Liver (tissue), 9 donors: ENCODE measurements around the gene FIGNL1. TPM values are rescaled to one million over a fixed set of nuclear protein-coding genes. Genes with fewer than 3 reads are reported as not detected.

Source experiments
- DNase-seq: peaks from one replicate; pipeline ENCODE4 v3.0.0-alpha.2; 2017; ENCODE audit warnings: low spot score
- H3K27ac ChIP-seq, 2 donors: one replicate each; pipeline ENCODE4 v1.7.0; 2013; ENCODE audit warnings: inconsistent platforms in 2 of 2, low read length in 2 of 2, control low read depth in 1 of 2, low read depth in 1 of 2, mild to moderate bottlenecking in 1 of 2
- H3K27me3 ChIP-seq, 4 donors: one replicate each; pipeline versions ENCODE4 v1.6.1 to v1.7.0; 2013; ENCODE audit warnings: low read length in 3 of 4, inconsistent platforms in 1 of 4, mild to moderate bottlenecking in 1 of 4, moderate library complexity in 1 of 4; ENCODE audit not compliant: control insufficient read depth in 4 of 4, insufficient read depth in 4 of 4
- H3K36me3 ChIP-seq, 4 donors: one replicate each; pipeline versions ENCODE4 v1.6.1 to v1.7.0; 2013; ENCODE audit warnings: low read length in 3 of 4, mild to moderate bottlenecking in 3 of 4, low read depth in 1 of 4, moderate library complexity in 1 of 4; ENCODE audit not compliant: control insufficient read depth in 4 of 4, insufficient read depth in 3 of 4
- H3K4me1 ChIP-seq, 4 donors: one replicate each; pipeline versions ENCODE4 v1.6.1 to v1.7.0; 2013; ENCODE audit warnings: low read length in 3 of 4, mild to moderate bottlenecking in 3 of 4, moderate library complexity in 1 of 4; ENCODE audit not compliant: control insufficient read depth in 4 of 4, insufficient read depth in 4 of 4
- H3K4me3 ChIP-seq, 3 donors: one replicate each; pipeline versions ENCODE4 v1.6.1 to v1.7.0; 2013; ENCODE audit warnings: low read length in 3 of 3, control low read depth in 1 of 3, low read depth in 1 of 3, mild to moderate bottlenecking in 1 of 3
- H3K9ac ChIP-seq, 2 donors: one replicate each; pipeline ENCODE4 v1.7.0; 2013; ENCODE audit warnings: low read length in 2 of 2, mild to moderate bottlenecking in 2 of 2, moderate library complexity in 2 of 2, control low read depth in 1 of 2, low read depth in 1 of 2
- H3K9me3 ChIP-seq, 4 donors: one replicate each; pipeline versions ENCODE4 v1.6.1 to v1.7.0; 2013; ENCODE audit warnings: low read length in 3 of 4; ENCODE audit not compliant: control insufficient read depth in 4 of 4
- EGR1 ChIP-seq, 2 donors: IDR thresholded peaks; 2 replicates each; pipeline ENCODE4 v1.6.1; 2016 to 2018; ENCODE audit warnings: antibody characterized with exemption in 2 of 2, low read depth in 2 of 2
- FOXA1 ChIP-seq: IDR thresholded peaks from 2 replicates; pipeline ENCODE4 v1.6.1; 2016; ENCODE audit warnings: antibody characterized with exemption
- FOXA2 ChIP-seq: IDR thresholded peaks from 2 replicates; pipeline ENCODE4 v1.6.1; 2016; ENCODE audit warnings: antibody characterized with exemption
- GABPA ChIP-seq, 2 donors: IDR thresholded peaks in 1 of 2; conservative IDR thresholded peaks in 1 of 2; 2 replicates each; pipeline ENCODE4 v1.6.1; 2016; ENCODE audit warnings: antibody characterized with exemption in 2 of 2, mild to moderate bottlenecking in 1 of 2, moderate library complexity in 1 of 2
- HNF4A ChIP-seq, 2 donors: conservative IDR thresholded peaks; 2 replicates each; pipeline ENCODE4 v1.6.1; 2016; ENCODE audit warnings: antibody characterized with exemption in 2 of 2, mild to moderate bottlenecking in 2 of 2
- HNF4G ChIP-seq: IDR thresholded peaks from 2 replicates; pipeline ENCODE4 v1.6.1; 2016; ENCODE audit warnings: antibody characterized with exemption
- JUND ChIP-seq, 2 donors: IDR thresholded peaks; 2 replicates each; pipeline ENCODE4 v1.6.1; 2016; ENCODE audit warnings: antibody characterized with exemption in 2 of 2
- NR2F2 ChIP-seq: IDR thresholded peaks from 2 replicates; pipeline ENCODE4 v1.6.1; 2016; ENCODE audit warnings: antibody characterized with exemption
- RAD21 ChIP-seq, 2 donors: IDR thresholded peaks; 2 replicates each; pipeline ENCODE4 v1.6.1; 2016; ENCODE audit warnings: antibody characterized with exemption in 2 of 2, mild to moderate bottlenecking in 2 of 2
- RXRA ChIP-seq, 2 donors: IDR thresholded peaks; 2 replicates each; pipeline ENCODE4 v1.6.1; 2017 to 2018; ENCODE audit warnings: antibody characterized with exemption in 2 of 2, mild to moderate bottlenecking in 1 of 2
- SP1 ChIP-seq: IDR thresholded peaks from 2 replicates; pipeline ENCODE4 v1.6.1; 2018; ENCODE audit warnings: antibody characterized with exemption, mild to moderate bottlenecking
- TAF1 ChIP-seq: conservative IDR thresholded peaks from 2 replicates; pipeline ENCODE4 v1.6.1; 2016; ENCODE audit warnings: antibody characterized with exemption, mild to moderate bottlenecking
- YY1 ChIP-seq: IDR thresholded peaks from 2 replicates; pipeline ENCODE4 v1.6.1; 2016; ENCODE audit warnings: antibody characterized with exemption, mild to moderate bottlenecking
- WGBS: extraction: QIAGEN DNeasy Blood & Tissue Kit; methylation state at CpG from one replicate; pipeline ENCODE4 v1.1.7; 2013; 5-methylcytosine and 5-hydroxymethylcytosine counted together
- polyA plus RNA-seq, 2 donors: library from polyadenylated mRNA; stranded (reverse) in 1 of 2; unstranded in 1 of 2; fragments of 200-250 nt in 1 of 2; fragments of >200 nt in 1 of 2; fragmentation: Nextera tagmentation in 1 of 2; extraction: Ambion mirVana in 1 of 2; gene quantifications; one replicate each; pipeline versions ENCODE4 v1.2.1 to v1.2.3, GENCODE V29; 2013 to 2015
- total RNA-seq, 2 donors: library from RNA; depleted of rRNA; stranded (reverse); fragments of >200 nt; gene quantifications; one replicate each; pipeline ENCODE4 v1.2.3, GENCODE V29; 2014
- TF ChIP-seq, protein P1 (sequence below): IDR thresholded peaks from 2 replicates; pipeline ENCODE4 v1.6.1; 2016; ENCODE audit warnings: antibody characterized with exemption
- TF ChIP-seq, protein P2 (sequence below): fragments of 150-350 bp; IDR thresholded peaks from 2 replicates; pipeline ENCODE4 v1.5.1; 2017; ENCODE audit warnings: improper control_type of control experiment, low read depth, low read length; ENCODE audit not compliant: missing input control
- TF ChIP-seq, protein P3 (sequence below): IDR thresholded peaks from 2 replicates; pipeline ENCODE4 v1.6.1; 2016; ENCODE audit warnings: antibody characterized with exemption
- TF ChIP-seq, protein P4 (sequence below): IDR thresholded peaks from 2 replicates; pipeline ENCODE4 v1.6.1; 2016; ENCODE audit warnings: antibody characterized with exemption
- TF ChIP-seq, protein P5 (sequence below): IDR thresholded peaks from 2 replicates; pipeline ENCODE4 v1.6.1; 2016; ENCODE audit warnings: antibody characterized with exemption, mild to moderate bottlenecking
- donor health status: healthy.
- donor health status: healthy.
- donor health status: healthy.
- donor health status: healthy.
- donor health status: healthy.

The FIGNL1 gene
- total and polyA plus RNA-seq, 4 donors: 1.2 to 13.2 (median 3.3) TPM

DNA sequence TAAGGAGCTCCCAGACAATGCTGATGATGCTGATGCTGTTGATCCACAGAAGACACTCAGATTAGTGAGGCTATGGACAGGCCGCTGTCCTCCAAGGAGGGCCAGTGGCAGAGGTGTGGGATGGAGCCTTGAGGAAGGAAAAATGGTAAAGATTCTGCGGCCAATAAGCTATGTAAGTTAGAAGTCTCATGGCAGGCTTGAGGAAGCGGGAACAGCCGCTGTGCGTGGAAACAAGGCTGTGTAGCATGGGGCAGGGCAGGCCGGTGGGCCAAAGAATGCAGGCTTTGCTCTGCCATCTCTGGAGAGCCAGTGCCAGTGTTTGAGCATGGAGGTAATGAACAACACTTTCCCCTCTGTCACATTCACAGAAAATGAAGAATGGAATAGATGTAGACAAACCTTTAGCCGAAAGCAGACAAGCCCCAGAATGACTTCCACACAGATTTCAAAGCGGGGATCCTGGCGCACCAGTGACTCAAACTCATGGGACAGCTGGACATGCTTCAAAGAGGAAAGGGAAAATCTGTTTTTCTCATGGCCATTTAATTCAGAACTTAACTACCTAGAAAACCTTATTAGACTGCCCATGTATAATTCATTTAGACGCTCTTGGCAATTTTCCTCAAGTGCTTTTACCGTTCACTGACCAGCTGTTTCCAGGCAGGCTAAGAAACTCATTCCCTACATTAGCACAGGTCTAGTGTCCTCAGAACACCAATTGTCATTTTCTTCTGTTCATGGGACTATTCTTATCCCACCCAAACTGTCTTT is 16.9 kb upstream of the FIGNL1 start:
- no peak overlapping the region for H3K4me3 ChIP-seq
- 95% methylated on average over 11 of the region's 11 CpGs for WGBS
- DNase-seq: no peak

More for the DNA sequence above, 16.9 kb upstream of the FIGNL1 start:
- no peaks in the 10 kb centered on the region for H3K9me3 ChIP-seq
- no peak overlapping the region for H3K9ac ChIP-seq
- peaks cover 0 to 6% (median 0%) of the 10 kb centered on the region in 4 donors for H3K4me1 ChIP-seq
- TF ChIP-seq YY1 (no peak), SP1 (no peak), HNF4G (no peak), HNF4A (conservative IDR thresholded peaks at IDR 0.05) (no peak), FOXA2 (no peak), NR2F2 (no peak), JUND (IDR thresholded peaks at IDR 0.05) (no peak), RXRA (IDR thresholded peaks at IDR 0.05) (no peak), RAD21 (IDR thresholded peaks at IDR 0.05) (no peak), TAF1 (no peak), GABPA (IDR thresholded peaks at IDR 0.05 in 1 of 2, conservative IDR thresholded peaks at IDR 0.05 in 1 of 2) (no peak), EGR1 (IDR thresholded peaks at IDR 0.05; ENCODE audit: low read depth in 2 of 2) (no peak), FOXA1 (no peak)
- TF ChIP-seq, protein P1, sequence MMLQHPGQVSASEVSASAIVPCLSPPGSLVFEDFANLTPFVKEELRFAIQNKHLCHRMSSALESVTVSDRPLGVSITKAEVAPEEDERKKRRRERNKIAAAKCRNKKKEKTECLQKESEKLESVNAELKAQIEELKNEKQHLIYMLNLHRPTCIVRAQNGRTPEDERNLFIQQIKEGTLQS: no peak
- TF ChIP-seq, protein P2, sequence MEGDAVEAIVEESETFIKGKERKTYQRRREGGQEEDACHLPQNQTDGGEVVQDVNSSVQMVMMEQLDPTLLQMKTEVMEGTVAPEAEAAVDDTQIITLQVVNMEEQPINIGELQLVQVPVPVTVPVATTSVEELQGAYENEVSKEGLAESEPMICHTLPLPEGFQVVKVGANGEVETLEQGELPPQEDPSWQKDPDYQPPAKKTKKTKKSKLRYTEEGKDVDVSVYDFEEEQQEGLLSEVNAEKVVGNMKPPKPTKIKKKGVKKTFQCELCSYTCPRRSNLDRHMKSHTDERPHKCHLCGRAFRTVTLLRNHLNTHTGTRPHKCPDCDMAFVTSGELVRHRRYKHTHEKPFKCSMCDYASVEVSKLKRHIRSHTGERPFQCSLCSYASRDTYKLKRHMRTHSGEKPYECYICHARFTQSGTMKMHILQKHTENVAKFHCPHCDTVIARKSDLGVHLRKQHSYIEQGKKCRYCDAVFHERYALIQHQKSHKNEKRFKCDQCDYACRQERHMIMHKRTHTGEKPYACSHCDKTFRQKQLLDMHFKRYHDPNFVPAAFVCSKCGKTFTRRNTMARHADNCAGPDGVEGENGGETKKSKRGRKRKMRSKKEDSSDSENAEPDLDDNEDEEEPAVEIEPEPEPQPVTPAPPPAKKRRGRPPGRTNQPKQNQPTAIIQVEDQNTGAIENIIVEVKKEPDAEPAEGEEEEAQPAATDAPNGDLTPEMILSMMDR: no peak
- TF ChIP-seq, protein P3, sequence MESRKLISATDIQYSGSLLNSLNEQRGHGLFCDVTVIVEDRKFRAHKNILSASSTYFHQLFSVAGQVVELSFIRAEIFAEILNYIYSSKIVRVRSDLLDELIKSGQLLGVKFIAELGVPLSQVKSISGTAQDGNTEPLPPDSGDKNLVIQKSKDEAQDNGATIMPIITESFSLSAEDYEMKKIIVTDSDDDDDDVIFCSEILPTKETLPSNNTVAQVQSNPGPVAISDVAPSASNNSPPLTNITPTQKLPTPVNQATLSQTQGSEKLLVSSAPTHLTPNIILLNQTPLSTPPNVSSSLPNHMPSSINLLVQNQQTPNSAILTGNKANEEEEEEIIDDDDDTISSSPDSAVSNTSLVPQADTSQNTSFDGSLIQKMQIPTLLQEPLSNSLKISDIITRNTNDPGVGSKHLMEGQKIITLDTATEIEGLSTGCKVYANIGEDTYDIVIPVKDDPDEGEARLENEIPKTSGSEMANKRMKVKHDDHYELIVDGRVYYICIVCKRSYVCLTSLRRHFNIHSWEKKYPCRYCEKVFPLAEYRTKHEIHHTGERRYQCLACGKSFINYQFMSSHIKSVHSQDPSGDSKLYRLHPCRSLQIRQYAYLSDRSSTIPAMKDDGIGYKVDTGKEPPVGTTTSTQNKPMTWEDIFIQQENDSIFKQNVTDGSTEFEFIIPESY: no peak
- TF ChIP-seq, protein P4, sequence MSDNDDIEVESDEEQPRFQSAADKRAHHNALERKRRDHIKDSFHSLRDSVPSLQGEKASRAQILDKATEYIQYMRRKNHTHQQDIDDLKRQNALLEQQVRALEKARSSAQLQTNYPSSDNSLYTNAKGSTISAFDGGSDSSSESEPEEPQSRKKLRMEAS: no peak
- TF ChIP-seq, protein P5, sequence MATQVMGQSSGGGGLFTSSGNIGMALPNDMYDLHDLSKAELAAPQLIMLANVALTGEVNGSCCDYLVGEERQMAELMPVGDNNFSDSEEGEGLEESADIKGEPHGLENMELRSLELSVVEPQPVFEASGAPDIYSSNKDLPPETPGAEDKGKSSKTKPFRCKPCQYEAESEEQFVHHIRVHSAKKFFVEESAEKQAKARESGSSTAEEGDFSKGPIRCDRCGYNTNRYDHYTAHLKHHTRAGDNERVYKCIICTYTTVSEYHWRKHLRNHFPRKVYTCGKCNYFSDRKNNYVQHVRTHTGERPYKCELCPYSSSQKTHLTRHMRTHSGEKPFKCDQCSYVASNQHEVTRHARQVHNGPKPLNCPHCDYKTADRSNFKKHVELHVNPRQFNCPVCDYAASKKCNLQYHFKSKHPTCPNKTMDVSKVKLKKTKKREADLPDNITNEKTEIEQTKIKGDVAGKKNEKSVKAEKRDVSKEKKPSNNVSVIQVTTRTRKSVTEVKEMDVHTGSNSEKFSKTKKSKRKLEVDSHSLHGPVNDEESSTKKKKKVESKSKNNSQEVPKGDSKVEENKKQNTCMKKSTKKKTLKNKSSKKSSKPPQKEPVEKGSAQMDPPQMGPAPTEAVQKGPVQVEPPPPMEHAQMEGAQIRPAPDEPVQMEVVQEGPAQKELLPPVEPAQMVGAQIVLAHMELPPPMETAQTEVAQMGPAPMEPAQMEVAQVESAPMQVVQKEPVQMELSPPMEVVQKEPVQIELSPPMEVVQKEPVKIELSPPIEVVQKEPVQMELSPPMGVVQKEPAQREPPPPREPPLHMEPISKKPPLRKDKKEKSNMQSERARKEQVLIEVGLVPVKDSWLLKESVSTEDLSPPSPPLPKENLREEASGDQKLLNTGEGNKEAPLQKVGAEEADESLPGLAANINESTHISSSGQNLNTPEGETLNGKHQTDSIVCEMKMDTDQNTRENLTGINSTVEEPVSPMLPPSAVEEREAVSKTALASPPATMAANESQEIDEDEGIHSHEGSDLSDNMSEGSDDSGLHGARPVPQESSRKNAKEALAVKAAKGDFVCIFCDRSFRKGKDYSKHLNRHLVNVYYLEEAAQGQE: no peak
- no peaks in the 10 kb centered on the region for H3K27me3 ChIP-seq
- H3K27ac ChIP-seq: no peak overlapping the region
- peaks cover 0 to 8% (median 2%) of the 10 kb centered on the region in 4 donors for H3K36me3 ChIP-seq
